ENCODE measurements around the gene NDUFB8. TPM values are rescaled to one million over a fixed set of nuclear protein-coding genes. Genes with fewer than 3 reads are reported as not detected.

NDUFB8 gene
- total RNA-seq, 1 donor from 2014 or later: 141 TPM

DNA sequence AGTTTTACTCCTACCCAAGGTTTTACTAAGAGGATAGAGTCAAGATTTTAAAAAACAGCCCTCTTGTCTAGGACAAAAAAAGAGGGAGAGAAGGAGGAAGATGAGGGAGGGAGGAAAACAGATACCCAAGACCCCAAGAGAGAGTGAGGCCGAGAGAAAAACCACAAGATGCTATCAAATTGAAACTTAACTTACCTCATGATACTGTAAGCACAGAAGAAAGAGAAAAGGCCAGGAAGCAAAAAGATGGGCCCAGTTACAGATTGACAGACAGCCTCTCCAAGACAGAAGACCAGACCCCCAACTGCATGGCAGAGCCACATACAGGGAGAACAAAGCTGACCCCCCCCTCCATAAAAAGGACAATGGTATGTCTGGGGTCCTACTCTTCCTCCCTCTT, 21.4 kb downstream of the NDUFB8 start:
- DNase-seq (ENCODE audit: extremely low read depth, low read depth, low spot score): no peak

DNA sequence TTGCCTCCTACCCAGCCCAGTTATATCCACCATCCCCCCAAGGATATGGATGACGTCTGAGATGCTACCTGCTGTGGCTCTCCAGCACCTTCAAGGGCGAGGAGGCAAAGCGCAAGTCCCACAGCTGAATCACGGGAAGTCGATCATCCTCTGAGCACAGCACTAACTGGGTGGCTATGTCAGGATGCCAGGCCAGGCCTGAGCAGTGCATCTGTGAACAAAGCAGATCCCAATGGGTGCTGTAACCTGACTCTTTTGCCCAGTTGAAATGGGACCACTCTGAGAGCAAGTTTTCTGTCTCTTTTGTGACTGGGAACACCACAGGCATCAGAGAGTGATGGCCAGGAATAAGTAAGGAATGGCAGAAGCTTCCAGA, 22.3 kb downstream of the NDUFB8 start:
- DNase-seq (ENCODE audit: extremely low read depth, low read depth, low spot score): no peak

DNA sequence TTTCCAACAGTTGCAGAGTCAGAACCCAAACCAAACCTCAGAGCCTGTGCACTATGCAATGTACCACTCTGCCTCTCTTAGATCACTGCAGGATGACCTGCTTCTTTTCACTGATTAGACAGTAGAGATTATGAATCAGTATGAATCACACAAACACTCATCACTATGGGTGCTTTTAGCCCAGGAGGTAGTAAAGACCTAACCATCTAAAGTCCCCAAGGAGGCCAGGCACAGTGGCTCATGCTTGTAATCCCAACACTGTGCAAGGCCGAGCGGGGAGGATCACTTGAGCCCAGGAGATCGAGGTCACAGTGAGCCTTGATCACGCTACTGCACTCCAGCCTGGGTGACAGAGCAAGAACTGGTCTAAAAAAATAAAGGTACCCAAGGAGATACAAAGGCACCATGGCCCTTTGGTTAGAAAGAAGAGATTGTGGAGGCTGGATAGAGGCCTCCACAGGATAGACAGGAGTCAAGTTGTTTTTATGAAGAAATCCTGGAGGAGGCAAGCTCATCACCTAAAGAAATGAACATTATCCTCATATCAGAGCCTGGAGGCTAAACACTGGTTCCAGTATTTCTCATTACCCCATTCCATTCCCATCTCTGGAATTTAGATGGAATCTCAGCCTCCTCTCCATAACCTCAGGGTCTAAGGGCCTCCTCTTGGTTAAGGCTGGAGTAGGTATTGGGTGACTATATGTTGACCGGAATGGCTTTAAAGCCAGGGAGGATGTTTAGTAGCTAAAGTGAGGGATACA, 22.9 kb downstream of the NDUFB8 start:
- DNase-seq (ENCODE audit: extremely low read depth, low read depth, low spot score): no peak

DNA sequence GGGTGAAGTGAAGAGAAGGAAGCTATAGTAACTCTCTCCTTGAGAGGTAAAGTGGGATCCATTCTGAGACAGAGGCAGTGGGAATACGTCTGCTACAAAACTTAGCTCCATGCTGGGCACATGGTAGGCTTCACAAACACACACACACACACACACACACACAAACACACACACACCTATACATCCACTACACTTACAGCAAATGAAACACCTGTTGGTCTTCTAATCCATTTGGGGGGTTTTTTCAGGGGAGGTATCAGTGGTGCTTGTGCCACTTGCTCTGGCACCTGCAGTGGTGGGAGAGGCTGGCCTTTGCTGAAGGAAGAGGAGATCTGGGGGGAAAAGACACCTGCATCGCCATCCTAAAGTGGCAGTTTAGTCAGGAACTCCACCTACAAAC, 24.5 kb downstream of the NDUFB8 start:
- DNase-seq (ENCODE audit: extremely low read depth, low read depth, low spot score): no peak

DNA sequence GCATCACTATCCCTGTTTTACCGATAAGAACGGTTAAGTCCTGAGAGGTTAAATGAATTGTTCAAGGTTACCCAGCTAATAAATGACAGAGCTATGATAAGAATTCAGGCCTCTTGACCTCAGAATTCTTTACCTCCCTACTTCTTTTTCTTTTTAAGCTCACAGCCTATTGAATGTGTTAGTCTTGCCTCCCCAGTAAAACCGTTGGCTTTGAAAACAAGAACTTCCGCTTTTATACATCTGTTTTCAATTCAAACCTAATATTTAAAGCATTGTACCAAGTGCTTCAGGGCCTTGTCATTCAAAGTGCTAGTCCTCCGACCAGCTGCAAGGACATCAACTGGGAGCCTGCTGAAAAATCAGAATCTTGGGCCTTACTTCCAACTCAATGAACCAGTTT, 25.6 kb downstream of the NDUFB8 start:
- no peak for DNase-seq (ENCODE audit: extremely low read depth, low read depth, low spot score)

DNA sequence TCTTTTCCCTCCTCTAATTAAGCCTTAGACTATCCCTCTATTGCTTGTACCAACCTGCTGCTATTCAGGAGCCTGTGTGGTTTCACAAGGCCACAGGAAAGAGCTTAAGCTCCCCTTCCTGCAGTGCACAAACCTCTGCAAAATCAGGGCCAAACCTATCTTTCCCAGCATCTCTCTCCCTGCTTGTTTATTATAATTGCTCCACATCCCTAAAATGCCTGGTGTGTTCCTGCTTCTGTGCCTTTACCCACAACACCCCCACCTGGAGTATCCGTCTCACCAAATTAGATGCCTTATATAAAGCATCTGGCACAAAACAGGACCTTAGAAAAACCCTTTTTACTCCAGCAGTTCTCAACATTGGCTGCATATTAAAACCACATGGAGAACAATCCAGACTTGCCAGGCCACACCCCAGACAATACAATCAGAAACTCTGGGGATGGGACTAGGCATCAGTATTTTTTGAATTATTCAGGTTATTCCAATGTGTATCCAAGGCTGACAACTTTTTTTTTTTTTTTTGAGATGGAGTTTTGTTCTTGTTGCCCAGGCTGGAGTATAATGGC, 26.7 kb downstream of the NDUFB8 start:
- no peak for DNase-seq (ENCODE audit: extremely low read depth, low read depth, low spot score)

DNA sequence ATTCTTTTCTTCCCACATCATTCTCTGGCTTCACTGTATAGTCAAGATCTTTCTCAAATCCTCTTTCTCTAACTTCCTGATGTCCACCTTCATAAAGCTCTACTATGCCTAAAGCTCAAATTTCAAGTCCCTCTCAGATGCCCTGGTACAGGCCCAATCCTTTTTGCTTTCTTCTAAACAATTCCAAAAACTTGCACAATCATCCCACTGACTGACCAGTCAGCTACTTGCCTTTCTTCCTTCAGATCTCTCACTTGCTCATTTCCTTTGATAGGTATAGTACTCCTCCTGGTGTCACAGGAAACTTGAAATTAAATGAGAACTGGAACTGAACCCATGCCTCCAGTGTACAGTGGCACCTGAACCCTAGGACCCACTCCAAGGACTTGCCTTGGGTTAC, 28.2 kb downstream of the NDUFB8 start:
- no peak for DNase-seq (ENCODE audit: extremely low read depth, low read depth, low spot score)

DNA sequence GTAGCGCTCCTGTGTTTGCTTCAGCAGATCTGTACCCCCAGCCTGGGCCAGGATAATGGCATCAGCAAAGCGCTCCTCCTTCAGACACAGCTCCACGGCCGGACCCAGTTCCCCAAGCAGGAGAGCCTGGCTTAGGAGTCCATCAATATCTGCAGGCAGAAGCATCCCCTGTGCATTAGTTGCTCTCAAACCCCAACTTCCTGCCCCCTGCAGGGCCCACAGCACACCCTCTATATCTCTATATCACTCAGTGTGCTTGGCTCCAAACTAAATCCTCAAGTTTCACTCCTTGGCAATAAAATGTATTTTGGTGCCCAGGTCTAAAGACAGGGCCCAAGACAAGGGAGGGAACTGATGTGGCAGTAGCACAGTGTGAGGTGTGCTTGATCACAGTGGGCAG, 31.6 kb downstream of the NDUFB8 start:
- DNase-seq (ENCODE audit: extremely low read depth, low read depth, low spot score): no peak

DNA sequence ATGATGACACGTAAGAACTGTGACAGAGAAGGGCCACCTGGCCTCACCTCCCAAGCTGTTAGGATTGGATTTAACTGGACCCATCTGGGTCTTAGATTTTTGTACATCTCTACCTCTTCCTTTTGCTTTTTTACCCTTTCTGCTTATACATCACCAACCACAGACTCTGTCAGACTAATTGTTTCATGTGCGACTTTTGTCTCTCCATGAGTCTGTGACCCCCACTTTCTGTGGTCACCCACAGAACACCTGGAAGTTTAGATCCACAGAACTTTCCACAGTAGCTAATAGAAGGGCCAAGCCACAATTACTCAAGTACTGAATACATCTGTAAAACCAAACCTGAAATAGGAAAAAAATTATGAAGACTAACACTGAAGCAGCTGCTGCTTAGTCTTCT, 33.1 kb downstream of the NDUFB8 start:
- no peak for DNase-seq (ENCODE audit: extremely low read depth, low read depth, low spot score)

DNA sequence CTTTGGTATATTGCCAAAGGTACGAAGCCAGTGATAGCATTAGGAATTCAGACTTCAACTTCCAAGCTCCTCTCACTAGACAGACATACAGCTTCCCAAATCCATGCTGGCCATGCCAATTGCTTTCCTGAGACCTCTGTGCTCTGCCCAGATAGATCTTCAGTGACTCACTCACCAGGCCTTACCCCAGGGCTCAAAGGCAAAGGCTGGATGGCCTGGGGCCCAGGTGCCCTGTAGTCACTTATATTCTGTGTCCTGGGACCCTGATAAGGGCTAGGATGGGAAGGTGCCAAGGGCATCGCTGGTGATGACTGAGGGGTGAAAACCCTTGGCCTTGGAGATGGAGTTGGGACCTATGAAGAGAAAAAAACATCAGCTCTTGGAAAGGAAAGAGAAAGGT, 39.1 kb downstream of the NDUFB8 start:
- DNase-seq (ENCODE audit: extremely low read depth, low read depth, low spot score): no peak

DNA sequence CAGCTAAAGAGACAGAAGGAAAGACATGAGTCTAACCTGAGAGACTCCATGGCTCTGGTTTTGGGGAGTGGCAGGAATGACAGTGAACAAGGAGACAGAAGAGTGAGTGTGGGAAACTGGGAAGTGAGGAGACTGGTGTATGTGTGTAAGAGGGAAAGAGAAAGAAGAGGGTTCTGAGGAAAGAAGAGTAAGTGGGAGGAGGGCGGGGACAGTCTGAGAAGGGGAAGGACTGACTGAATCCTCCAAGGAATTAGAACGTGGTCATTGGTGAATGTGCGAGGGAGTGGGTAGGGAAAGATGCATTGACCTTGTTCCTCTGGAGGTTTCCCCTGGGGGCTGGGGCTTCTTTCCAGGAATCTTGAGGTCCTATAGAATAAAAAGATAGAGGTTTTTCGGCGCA, 40.3 kb downstream of the NDUFB8 start:
- DNase-seq (ENCODE audit: extremely low read depth, low read depth, low spot score): no peak

DNA sequence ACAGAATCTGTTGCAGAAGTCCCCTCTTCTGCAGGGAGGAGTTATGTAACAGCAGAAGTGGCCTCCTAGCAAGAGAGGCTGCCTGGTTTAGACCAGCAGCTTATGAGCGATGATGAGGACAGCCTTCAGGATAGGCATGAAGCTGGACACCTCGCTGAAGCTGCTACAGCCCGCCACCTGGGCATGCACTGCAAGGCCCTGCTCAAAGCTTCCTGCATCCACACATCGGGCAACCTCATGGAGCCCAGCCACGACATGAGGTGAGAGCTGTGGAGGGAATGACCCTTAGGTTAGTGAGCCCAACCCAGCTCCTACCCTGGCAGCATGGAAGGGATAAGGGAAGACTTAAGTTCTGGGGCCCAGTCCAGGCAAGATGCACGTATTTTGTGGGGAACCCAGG, 42.1 kb downstream of the NDUFB8 start:
- DNase-seq (ENCODE audit: extremely low read depth, low read depth, low spot score): no peak

DNA sequence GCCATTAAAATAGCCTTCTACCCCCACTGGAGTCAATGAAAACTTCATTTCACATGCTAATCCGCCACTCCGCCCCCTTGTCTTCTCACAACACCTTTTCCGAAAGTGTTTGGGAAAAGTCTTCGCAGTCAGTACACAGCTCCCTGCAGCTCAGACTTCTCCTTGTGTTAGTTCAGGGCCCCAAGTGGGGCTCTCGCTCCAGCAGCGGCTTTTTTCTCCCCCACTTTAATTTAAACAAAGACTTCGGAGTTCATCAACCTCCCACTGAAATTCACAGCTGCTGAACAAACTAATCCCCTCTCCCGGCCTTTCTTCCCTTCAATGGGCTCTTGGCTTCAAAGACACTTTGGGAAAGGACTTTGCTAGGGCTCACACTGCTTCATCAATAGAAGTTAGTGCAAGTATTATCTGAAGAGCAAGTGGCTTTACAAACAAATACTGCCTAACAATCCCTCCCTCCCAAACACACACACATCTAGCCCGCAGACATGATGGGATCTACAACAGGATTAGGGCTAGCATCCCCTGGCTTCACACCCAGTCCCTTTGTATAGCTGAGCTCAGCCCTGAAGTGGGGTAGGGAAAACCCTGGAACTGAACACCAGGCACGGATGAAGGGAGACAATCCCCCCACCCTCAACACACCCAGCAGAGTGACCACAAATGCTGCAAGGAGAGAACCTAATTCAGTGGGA, 43.7 kb downstream of the NDUFB8 start:
- DNase-seq (ENCODE audit: extremely low read depth, low read depth, low spot score): no peak

DNA sequence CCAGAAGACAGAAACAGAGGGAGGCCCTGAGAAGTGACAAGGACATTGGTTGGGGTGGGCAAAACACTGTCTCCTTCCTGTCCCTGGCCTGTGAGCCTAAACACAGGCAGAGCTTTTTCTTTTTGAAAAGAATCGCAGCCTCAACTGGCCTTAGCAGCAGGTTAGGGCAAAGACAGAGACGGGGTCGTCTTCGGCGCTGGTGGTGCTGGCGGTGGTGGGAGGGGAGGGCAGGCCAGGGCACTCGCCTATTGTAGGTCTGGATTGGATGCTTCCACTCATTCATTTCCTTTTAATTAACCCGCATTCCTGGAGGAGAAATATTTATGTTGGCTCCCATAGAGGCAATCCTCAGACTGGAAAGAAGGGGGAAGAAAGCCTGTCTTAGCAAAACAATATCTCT, 44.3 kb downstream of the NDUFB8 start:
- no peak for DNase-seq (ENCODE audit: extremely low read depth, low read depth, low spot score)

DNA sequence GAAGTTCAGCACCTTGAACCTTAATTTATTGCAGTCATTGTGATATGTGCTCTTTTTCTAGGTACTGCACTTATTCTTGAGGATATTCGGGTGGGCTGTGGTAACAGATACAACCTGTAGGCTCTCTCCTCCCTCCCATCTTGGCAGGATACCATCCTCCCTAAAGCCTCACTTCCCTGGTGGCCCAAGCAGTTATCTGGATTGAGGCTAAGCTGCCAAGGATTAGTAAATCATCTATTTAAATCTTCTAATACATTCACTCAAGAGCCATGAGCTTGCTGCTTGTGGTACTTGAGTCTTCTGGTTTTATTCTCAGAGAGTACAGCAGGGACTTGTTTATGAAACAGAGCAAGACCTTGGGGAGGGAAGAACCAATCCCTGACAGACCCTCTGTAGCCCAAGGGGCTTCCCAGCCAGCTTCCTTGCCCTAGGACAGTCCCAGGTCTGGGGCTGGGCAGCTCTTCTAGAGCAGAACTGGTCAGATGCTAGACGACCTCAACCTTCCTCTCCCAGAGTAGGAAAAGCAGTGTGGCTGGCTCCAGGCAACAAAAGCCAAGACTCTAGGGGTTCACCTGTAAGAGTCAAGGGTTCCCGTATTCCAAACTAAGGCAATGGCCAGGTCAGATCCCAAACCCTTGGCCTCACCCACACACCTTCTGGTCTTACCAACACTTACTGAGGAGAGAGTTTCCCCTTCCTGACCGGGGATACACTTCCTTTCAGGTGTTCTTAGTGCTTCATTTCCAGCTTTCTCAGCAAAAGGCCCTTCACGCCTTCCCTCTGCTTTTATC, 45.6 kb downstream of the NDUFB8 start:
- DNase-seq (ENCODE audit: extremely low read depth, low read depth, low spot score): no peak

DNA sequence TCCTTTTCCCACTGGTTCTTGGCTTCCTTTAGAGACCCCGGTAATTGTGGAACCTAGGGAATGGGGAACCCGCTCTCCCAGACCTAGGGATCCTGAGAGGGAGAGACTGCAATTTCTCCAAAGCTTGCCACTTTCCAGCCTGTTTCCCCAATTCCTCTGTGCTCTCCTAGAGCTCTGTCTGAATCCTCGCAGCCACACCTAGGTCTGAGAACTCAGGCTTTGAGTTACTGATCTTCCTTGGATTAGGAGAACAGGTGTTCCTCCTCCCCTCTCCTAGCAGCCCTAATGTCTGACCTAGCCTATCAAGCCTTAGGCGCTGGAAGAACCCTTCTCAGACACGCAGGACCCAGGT, 46.9 kb downstream of the NDUFB8 start:
- DNase-seq (ENCODE audit: extremely low read depth, low read depth, low spot score): no peak

DNA sequence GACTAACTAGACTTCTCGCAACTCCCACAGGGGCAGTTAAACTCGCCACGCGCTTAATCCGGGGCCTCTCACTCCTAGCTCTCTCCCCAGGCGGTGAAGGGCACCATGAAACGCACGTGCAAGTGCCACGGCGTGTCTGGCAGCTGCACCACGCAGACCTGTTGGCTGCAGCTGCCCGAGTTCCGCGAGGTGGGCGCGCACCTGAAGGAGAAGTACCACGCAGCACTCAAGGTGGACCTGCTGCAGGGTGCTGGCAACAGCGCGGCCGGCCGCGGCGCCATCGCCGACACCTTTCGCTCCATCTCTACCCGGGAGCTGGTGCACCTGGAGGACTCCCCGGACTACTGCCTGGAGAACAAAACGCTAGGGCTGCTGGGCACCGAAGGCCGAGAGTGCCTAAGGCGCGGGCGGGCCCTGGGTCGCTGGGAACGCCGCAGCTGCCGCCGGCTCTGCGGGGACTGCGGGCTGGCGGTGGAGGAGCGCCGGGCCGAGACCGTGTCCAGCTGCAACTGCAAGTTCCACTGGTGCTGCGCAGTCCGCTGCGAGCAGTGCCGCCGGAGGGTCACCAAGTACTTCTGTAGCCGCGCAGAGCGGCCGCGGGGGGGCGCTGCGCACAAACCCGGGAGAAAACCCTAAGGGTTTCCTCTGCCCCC, 47.4 kb downstream of the NDUFB8 start:
- peak; percentile 14 for DNase-seq (ENCODE audit: extremely low read depth, low read depth, low spot score)

DNA sequence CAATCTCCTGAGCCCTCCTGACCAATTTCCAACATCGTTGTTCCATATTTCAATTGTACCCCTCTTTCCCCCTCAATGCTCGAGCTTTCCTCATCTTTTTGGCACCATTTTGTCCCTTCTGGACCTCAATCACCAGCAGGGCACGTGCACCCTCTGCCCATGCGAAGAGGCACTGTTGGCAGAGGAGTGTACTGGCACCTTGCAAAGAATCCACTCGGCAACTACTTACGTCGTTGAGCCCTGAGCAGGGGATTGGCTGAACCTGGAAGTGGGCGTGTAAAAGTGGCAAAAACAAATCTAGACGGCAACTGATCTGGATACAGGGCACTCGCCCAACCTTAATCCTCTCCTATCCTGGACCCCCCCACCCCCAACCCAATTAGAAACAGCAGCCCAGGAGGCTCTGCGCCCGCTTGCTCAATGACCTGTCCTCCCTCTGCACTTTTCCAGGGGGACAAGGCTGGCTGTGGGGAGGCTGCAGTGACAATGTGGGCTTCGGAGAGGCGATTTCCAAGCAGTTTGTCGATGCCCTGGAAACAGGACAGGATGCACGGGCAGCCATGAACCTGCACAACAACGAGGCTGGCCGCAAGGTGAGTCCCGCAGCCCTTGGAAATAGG, 48.1 kb downstream of the NDUFB8 start:
- peak; percentile 82 for DNase-seq (ENCODE audit: extremely low read depth, low read depth, low spot score)

DNA sequence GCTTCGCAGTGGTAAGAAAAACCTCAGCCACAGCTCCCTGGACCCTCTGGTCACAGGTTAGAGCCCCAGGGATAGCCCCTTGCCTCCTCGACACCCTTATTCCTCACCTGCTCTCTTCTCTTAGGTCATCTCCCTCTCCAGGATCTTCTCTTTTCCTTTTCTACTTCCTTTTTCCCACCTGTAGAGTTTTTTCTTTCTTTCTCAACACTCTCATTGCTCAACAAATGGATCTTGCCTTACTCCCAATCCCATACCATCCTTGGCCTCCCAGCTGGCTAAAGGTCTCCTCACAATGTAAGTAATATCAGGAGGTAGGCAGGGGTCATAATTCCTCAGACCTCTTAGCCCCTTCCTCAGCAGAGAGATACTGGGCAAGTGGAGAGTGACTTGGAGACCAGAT, 49.7 kb downstream of the NDUFB8 start:
- no peak for DNase-seq (ENCODE audit: extremely low read depth, low read depth, low spot score)

DNA sequence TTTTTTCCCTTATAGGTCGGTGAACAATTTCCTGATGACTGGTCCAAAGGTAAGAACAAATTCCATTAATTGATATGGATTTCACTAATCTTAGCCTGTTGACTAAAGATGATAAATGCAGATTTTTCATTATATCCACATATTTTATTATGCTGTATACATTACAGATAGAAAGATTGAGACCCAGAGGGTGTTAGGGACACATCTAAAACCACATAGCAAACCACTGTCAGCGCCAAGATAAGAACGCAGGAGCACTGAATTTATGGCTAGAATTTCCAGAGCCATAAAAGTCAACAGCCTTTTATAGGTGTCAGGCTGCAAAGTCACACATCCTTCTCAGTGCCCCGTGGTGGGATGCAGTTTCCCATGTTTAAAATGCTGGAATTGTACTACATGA, 50.6 kb downstream of the NDUFB8 start:
- no peak for DNase-seq (ENCODE audit: extremely low read depth, low read depth, low spot score)

DNA sequence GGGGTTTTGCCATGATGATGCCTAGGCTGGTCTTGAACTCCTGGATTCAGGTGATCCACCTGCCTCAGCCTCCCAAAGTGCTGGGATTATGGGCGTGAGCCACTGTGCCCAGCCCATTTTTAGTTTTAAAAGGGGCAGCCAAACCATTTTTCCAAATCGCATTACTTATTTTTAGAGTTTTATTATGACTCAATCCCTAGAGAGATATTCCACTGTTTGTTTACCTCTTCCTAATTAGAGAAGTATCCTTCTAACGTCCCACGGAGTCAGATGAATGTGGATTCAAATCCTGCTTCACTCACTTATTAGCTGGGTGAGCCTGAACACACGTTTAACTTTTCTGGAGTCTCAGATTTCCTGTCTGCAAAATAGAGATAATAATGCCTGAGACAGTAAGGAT, 51.7 kb downstream of the NDUFB8 start:
- DNase-seq (ENCODE audit: extremely low read depth, low read depth, low spot score): no peak
